Left renal pelvis (tissue), 4 donors: ENCODE results near the gene ARSB. TPM values are rescaled to one million over a fixed set of nuclear protein-coding genes. Genes with fewer than 3 reads are reported as not detected.
"Not testable (repeated sequence)": the region's sequence is repeated elsewhere in the genome, so short reads cannot be mapped to it uniquely, and the experiment has no call there.

ENCODE experiments used
- DNase-seq, 4 donors: peaks; one replicate each; pipeline ENCODE4 v3.0.0-alpha.2; 2013; ENCODE audit warnings: low read depth in 4 of 4, low spot score in 3 of 4
- polyA plus RNA-seq, 4 donors: library from polyadenylated mRNA; unstranded; fragments of 120-200 nt; gene quantifications; one replicate each; pipeline ENCODE4 v1.2.1, GENCODE V29; 2013; ENCODE audit not compliant: insufficient read length in 4 of 4

Gene ARSB
- polyA plus RNA-seq, 4 donors, result 16.3 to 22.8 (median 20.1) TPM

DNA sequence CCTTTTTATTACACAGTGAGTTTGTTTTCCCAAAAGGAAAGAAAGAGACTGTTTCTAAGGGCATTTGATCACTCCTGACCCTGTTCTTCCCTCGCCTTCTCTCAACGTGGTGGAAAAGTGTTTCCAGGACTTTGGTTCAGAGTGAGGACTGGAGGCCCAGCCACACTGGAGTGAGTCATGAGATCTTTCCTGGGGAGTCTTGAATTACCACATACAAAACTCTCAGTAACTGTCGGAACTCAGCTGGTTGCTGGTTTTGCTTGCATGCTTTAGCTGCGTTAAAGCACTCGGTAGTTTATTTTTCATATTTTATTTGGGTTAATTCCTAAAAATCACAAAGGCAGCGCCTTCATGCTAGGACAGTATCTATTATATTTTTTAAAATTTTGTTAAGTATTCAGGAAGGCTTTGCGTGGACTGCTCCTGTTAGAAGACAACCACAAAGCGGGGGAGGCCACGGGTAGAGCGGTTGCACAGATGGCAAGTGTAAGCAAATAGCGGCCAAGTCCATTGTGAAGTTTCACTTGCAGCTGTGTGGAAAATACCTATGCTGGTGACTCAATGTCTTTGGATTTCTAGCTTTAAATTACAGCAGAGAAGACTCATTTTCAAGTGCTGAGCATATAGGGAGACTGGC is 77.7 kb downstream of the ARSB start:
- DNase-seq, result no peak

DNA sequence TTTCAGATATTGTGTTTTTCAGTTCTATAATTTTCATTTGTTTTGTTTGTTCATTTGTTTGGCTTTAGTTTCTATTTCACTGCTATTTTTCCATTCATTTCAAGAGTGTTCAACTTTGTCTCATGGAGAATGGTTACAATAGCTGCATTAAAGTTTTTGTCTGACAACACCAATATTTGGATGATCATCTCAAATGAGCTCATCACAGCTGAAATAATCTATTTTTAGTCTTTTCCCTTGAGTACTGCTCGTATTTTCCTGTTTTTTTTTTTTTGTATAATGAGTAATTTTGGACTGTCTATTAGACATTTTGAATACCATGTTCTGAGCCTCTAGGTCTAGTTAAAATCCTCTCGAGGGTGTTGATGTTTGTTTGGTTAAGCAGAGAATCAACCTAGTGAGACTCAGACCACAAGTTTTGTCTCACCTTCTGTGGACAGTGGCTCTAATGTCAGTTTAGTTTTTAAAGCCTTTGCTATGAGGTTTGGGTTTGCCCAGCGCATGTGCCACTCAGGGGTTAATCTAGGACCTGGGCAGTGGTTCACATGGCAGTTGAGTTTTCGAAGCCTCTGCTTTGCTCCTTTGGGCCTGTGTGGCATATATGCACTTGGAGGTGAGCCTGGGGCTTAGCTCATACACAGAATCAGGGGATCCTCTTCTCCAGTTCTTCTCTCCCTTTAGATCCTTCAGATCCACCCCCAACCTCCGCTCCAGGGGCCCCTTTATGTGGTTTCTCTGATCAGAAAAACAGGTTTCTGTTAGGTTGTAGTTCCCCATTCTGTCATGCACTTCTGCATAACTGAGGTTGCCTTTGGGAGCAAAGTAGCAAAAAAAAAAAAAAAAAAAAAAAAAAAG is 79.8 kb downstream of the ARSB start:
- no peak for DNase-seq

DNA sequence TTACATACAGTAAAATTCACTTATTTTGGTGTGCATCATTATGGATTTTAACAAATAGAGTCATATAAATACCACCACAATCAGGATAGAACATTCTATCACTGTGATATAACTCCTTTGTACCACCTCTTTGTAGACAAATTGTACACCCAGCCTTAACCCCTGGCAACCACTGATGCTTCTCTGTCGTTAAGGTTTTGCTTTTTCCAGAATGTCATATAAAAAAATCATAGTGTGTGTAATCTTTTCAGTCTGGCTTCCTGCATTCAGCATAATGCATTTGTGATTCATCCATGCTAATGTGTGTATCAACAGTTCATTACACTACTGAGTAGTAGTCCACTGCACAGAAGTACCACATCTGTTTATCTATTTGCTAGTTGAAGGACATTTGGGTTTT is 81.2 kb downstream of the ARSB start:
- no peak for DNase-seq

DNA sequence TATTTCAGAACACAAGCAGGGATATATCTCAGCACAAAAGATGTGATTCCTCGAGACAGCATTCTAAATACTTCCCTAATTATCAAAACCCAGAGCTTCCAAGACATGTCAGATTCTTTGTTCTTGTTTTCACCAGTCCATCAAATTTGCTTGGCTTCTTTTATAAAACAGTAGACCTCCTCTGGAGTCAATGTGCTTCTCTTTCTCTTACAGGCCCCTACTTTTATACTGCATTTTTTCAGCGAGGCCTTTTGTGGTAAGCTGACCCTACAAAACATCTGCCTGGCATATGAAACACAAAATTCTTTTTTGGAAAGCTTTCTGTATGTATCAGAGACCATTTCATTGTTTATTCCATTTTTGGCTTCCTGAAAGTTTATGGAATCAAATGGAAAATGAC is 81.8 kb downstream of the ARSB start:
- DNase-seq, result no peak

DNA sequence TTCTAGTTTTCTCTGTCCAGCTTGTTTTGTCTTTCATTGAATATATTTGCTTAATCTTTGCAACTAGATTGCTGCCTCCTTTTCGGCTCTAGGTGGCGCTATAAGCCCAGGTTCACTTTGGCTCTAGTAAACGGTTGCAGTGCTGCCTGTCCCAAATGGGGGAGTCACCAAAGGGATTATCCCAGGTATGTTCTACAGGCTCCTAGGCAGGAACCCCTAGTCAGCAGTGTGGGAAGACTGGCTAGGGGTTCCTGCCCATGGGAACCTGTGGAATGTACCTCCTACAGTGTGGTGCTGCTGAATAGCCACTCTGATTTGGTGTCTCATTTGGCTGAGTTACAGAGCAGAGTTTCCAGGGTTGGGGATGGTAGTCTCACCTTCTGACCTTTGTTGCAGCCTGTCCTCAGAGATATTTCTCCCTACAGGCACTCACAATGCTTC is 85.2 kb downstream of the ARSB start:
- no peak for DNase-seq

DNA sequence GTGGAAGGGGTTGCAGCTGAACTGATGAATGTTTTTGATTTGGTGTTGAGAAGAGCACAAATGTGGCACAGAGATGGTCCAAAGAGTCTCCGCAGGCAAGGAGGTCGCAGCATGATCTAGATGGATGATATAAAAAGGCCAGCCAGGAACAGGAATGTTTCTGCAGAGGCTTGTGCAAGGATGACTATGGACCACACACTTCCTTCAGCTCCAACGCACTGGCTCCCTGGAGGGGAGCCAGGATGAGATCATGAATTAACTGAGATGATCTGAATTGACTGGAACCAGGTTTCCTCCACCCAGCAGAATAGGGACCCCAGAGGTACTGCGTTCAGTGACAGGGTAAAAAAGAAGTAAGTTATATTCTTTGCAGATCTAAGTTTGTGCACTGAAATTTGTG is 89.0 kb downstream of the ARSB start:
- DNase-seq, result no peak

DNA sequence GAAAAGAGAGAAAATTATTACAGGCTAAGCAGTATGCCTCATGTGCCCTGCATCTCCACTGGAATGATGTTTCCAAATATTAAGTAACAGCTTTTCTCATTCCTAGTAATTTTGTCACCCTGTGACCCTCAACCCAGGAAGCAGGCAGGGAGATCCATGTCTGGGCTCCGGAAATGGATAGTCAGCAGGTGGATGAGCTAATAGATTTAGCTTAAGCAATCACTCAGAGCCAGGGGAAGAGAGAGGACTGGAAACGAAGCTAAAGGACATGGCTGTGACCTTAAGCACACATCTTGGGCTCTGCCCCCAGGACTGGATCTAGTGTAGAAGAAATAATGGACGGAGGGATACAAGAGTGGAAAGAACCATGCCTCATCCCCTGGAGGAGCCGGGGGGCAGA is 89.5 kb downstream of the ARSB start:
- DNase-seq, result no peak

DNA sequence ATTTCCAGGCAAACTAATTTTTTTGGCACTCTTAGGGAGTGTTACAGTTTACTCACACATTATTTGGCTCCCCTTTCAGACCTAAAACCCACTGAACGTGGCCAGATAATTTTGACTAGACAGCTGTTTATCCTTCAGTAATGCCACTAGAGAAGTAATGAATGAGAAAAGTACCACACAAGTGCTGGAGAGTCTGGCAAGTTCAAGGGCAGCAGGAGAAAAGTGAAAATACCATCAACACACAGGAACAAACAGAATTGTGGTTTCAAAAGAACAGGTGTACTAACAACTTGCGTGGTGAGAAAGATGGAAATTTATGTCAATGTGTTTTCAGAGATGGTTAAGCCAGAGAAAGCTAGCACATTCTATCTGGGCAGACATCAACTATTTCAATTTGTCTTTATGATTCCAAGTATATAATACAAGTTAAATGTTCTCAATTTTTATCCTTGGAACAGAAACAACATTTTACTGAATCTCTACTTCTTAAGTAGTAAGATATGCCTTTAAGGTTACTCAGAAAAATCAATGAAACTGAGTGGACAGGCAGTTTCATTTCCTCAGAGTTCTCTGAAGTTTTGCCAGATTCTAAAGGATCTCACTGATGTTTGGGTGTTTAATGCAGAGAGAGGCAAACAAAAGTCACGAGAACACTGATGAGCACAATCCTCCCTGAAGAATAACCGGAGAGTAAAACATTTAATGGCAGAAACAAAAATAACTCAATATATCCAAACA is 91.0 kb downstream of the ARSB start:
- DNase-seq, result no peak

DNA sequence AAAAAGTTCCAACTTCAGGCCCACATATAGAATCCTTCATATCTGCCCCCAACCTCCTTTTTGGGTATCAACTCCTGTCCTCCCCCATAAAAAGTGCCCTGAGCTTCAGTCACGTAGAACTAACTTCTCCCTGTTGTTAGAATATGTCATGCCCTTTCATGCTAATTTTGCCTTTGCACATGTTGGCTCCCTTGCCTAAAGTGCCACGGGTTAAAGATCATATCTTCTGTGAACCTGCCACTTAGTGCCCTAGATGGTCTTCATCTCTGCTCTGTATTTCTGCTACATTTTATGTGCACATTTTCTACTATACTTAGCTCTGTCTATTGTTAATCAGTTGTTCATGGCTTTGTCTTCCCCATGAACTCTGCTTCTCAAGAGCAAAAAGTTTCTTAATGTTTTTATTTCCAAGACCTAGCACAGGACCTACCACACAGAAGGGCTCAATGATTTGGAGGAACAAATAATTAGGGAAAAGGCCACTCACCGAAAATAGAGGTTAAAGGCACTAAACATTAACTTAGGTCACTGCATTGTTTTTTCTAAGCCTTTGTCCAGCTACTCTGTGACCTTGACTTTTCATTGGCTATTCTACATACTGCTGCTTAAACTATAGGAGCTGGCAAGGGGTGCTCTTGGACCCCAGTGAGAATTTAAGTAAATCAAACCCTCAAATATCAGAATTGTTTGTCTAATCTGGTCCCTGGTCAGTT is 94.3 kb downstream of the ARSB start:
- no peak for DNase-seq

DNA sequence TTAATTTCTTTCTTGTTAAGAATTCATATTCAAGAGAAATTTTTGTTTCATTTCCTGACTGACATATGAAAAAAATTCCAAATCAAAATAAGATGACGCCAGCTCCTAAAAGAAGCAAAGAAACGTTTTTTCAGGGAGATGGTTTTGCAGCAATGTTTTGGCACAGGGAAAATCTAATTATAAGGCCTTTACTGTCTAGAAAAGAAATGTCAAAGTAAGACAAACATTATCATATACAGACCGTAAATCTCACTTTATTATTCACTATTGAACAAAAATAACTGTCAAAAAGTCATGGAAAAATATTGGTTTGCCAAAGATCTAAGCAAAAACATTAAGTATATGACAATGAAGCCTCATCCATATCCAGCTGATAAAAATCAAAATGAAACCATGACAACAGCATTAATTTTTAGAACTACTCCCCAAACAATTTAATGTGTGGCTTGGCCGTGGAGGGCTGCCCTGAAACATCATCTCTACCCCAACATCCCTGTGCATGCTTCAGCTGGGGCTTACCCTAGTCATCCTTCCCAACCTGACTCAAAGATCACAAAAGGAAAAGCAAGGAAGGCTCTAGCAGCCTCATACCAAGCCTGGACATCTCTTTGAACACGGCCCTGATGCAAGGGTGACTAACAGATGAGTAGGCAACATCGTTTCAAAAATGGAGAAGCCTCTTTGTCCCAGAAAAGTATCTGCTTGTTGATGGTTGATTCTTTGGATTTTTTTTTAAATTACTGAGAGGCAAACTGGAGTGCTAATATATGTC is 95.6 kb downstream of the ARSB start:
- DNase-seq, result no peak

DNA sequence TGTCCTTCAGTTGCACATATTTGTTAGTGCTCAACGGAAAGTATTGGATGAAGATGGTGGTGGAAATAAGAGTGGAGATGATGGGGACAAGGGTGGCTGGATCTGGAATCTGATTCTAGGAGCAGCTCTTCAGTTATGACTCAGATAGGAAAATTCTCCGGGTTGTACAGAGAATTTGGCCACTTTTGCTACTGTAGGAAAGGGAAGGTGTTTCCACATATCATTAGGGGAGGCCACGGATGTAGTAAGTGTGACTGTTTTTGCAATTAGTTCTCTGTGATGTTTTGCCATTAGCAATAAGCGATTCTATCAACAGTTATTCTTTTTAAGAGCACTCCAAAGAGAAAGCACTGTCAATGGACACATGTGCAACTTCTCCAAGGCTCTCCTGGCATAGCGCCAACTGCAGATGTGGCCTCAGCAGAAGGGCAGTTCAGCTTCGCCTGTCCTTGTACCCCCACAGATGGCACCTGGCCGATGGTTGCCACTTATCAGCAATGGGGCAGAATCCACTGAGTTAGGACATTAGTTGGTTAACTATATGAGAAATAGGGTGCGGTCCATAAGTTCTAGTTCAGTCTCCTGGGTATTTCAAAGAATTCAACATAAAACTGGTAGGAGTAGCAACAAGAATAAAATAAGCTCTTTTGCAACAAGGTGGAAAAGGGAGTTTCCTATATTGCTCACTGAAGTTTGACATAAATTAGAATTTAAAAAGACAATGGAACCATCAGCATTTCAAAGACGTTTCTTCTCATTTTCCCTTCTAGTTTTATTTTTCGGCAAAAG is 96.3 kb downstream of the ARSB start:
- no peak for DNase-seq

DNA sequence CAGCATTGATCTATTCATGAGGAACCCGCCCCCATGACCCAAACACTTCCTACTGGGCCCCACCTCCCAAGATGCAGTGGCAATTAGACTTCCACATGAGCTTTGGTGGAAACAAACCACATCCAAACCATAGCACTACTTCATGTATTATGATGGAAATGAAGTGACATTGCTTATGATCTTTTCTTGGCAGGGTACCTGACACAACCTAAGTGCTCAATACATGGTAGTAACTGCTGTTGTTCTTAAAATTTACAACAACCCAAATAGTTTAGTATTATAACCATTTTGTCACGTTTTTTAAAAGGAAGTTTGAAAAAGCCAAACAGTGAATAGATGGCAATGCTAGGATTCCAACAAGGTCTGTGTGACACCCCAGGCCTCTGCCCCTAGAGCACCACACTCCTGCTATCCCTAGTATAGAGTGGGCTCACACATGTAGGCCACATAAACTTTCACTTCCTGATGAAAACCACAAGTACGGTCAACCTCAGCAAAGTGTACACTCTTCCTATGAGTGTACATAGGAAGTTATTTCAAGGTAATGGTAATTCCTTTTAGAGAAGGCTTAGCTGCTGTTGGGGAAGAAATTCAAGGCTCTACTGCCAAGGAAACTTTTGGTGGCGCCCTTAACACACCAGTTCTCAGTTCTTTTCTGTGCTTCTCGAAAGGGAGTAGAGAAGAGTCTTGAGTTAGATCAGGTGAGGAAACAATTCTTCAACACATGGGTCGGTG is 97.6 kb downstream of the ARSB start:
- DNase-seq, result no peak

DNA sequence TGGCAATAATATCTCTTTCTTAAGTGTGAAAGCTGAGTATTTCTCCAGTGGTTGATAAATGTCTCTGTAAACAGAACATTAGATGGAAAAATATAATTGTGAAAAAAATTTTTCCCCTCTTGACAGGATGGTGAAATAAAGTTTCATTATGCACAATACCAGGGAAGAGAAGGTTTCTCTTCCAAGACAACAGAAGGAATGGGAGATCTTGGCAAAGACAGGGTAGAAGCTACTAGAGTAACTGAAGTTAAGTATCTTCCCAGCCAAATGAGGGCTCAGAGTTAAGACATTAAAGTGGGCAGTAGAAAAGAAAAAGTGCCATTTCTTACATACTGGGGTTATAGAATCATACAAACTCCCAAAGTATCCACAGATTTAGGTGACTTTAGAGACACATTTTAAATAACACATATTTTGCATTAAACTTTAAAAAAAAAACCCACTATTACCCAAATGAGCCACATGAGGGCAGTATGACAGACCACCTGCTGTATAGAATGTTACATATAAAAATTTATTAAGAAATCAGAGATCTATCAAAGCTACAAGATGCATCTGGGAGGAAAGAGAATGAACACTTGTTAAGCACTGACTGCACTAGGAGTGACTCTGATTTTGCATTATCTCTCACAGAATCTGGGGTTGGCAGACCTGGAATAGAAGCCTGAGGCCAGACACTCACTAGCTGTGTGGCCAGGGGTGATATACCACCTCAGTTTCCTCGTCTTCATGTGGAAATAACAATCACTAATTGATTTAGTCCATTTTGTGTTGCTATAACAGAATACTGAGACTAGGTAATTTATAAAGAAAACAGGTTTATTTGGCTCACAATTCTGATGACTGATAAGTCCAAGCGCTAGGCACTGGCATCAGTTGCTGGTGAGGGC is 98.5 kb downstream of the ARSB start:
- DNase-seq, result no peak

DNA sequence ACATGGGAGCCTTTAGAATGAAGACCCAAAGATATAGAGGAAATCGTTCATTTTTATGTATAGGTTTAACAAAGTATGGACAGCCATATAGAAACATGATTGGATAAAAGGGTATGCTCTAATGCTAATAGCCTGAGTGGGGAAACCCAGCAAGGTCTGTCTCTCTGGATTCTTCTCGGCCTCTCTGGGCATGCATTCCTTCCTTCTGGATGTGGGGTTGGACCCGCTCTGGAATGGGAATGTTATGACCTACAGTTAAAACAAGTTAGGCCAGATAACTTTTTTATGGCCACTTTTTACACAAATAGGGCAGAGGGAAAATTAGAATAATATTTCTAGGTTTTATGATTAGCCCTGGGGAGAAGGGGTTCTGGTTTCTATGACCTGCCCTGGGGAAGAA is 103.2 kb downstream of the ARSB start:
- DNase-seq, result no peak

DNA sequence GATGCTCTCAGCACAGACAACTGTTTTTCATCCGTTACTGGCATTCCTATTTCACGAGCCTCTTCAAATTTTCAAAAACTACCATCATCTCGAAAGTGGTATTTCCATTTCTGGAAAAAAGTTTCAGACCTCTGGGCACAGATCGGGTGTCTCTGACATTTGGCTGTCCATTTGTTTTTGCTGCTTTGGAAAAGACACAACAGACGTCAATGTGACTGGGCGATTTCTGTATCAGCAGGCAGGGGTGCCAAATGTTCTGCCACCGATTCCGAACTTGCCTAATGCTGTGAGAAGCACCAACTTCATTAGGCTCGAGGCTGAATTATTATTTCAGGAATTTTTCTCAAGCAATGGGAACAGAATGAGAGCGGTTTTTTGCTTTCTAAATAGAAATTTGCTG is 105.6 kb downstream of the ARSB start:
- no peak for DNase-seq

DNA sequence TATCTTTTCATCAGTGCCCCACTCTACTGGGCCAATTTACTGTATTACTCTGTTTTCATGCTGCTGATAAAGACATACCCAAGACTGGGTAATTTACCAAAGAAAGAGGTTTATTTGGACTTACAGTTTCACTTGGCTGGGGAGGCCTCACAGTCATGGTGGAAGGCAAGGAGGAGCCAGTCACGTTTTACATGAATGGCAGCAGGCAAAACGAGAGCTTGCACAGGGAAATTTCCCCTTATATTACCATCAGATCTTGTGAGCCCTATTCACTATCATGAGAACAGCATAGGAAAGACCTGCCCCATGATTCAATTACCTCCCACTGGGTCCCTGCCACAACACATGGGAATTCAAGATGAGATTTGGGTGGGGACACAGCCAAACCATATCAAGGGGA is 119.0 kb downstream of the ARSB start:
- not testable (repeated sequence) for DNase-seq

DNA sequence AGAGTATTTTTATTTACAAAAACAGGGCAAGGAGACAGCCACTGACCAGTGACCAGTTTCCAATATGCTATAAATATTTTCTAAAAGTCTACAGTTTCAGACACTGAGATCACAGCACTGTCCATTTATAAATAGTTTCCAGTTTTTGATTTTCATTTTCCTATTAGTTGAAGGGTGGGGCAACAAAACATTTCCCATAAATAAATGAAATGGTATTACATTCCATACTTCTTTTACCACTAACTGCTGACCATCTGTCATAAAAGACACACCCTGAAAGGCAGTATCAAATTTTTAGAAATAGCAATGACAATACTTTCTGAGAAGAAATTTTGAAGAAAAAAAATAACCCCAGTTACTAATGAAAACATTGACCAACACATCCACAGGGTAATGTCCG is 126.7 kb downstream of the ARSB start:
- DNase-seq, result no peak

DNA sequence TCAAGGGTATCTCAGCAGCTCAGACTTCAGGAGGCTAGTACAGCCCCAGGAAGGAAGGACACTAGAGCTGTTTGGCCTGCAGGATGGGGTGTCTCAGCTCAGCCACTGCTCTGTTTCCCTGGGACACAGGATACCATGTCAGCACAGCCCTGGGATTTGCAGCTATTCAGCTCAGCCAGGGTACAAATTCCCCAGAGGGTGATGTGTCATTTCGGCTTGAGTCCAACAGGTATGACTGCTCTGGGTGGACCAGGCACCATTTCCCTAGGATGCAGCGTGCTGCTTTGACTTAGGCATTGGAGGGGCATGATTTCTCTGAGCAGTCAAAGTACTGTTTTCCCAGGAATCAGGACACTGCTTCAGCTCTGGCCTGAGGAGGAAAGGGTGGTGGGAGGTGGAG is 130.1 kb downstream of the ARSB start:
- DNase-seq, result no peak
